H1 (cell line): ENCODE results near the gene ASTN2. TPM values are rescaled to one million over a fixed set of nuclear protein-coding genes. Genes with fewer than 3 reads are reported as not detected.

Source experiments
- BCL11A ChIP-seq, 2 experiments: IDR thresholded peaks; one replicate each; pipeline ENCODE4 v1.6.1; 2011; ENCODE audit warnings: low read depth in 2 of 2, low read length in 2 of 2, mild to moderate bottlenecking in 2 of 2
- CREB1 ChIP-seq: IDR thresholded peaks from 2 replicates; pipeline ENCODE4 v1.6.1; 2012; ENCODE audit warnings: inconsistent platforms
- FOSL1 ChIP-seq: IDR thresholded peaks from 2 replicates; pipeline ENCODE4 v1.6.1; 2011; ENCODE audit warnings: mild to moderate bottlenecking, low read depth, low read length, moderate library complexity; ENCODE audit not compliant: insufficient read depth
- GABPA ChIP-seq: IDR thresholded peaks from 2 replicates; pipeline ENCODE4 v1.6.1; 2011; ENCODE audit warnings: mild to moderate bottlenecking, low read length, moderate library complexity, borderline replicate concordance; ENCODE audit not compliant: insufficient read depth
- ZNF274 ChIP-seq: IDR thresholded peaks from 2 replicates; pipeline ENCODE4 v1.7.0; 2012; ENCODE audit warnings: low read length, borderline replicate concordance; ENCODE audit errors: extremely low read depth
- polyA plus RNA-seq, 7 experiments: library from polyadenylated mRNA; depleted of rRNA in 3 of 7; stranded (reverse) in 5 of 7; unstranded in 2 of 7; fragments of >200 nt in 5 of 7; fragments of 200-250 nt in 2 of 7; gene quantifications; 1 replicate in 5 of 7; 2 replicates in 1 of 7; 4 replicates in 1 of 7; pipeline versions ENCODE4 v1.2.1 to v1.2.3, GENCODE V29; 2011 to 2013; ENCODE audit warnings: missing spikeins in 2 of 7, mixed read lengths in 2 of 7
- total RNA-seq: library from RNA; stranded (reverse); fragmentation: NEBNext Ultra II Directional; extraction: Animal tissue kit (Norgen Biotek cat#: 25700); gene quantifications from 2 replicates; pipeline ENCODE4 v1.2.1, GENCODE V29; 2021
- TF ChIP-seq, protein P1 (sequence below): fragments of 300-600 bp; sonication (generic); IDR thresholded peaks from 2 replicates; pipeline ENCODE4 v1.7.1; 2012; ENCODE audit warnings: low read length, moderate library complexity, mild to moderate bottlenecking, inconsistent platforms; ENCODE audit not compliant: insufficient replicate concordance

The ASTN2 gene
- total and polyA plus RNA-seq, 2 of the 8 experiments (the other 6 are each of a cell fraction or from before 2014, with no cell fraction given), result 8.2 to 13.7 TPM

DNA sequence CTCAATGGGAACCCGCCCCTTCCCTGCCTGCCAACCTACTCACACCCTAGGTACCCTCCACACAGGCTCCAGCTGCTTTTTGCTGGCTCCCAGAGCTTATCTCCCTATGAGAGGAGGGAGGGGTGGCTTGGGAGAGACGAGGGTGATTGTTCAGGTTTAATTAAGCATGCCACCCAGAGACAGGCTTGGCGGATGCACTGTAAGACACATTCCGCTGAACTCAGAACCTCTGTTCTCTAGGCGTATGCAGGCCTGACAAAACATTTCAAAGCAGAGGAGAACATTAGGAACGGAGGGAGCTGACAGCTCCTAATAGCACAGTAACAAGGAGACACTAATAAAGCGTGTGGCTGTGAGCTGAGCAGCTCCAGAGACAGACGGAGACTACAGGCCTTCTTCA is 647.6 kb downstream of the ASTN2 start (continued):
- TF ChIP-seq, protein P1, sequence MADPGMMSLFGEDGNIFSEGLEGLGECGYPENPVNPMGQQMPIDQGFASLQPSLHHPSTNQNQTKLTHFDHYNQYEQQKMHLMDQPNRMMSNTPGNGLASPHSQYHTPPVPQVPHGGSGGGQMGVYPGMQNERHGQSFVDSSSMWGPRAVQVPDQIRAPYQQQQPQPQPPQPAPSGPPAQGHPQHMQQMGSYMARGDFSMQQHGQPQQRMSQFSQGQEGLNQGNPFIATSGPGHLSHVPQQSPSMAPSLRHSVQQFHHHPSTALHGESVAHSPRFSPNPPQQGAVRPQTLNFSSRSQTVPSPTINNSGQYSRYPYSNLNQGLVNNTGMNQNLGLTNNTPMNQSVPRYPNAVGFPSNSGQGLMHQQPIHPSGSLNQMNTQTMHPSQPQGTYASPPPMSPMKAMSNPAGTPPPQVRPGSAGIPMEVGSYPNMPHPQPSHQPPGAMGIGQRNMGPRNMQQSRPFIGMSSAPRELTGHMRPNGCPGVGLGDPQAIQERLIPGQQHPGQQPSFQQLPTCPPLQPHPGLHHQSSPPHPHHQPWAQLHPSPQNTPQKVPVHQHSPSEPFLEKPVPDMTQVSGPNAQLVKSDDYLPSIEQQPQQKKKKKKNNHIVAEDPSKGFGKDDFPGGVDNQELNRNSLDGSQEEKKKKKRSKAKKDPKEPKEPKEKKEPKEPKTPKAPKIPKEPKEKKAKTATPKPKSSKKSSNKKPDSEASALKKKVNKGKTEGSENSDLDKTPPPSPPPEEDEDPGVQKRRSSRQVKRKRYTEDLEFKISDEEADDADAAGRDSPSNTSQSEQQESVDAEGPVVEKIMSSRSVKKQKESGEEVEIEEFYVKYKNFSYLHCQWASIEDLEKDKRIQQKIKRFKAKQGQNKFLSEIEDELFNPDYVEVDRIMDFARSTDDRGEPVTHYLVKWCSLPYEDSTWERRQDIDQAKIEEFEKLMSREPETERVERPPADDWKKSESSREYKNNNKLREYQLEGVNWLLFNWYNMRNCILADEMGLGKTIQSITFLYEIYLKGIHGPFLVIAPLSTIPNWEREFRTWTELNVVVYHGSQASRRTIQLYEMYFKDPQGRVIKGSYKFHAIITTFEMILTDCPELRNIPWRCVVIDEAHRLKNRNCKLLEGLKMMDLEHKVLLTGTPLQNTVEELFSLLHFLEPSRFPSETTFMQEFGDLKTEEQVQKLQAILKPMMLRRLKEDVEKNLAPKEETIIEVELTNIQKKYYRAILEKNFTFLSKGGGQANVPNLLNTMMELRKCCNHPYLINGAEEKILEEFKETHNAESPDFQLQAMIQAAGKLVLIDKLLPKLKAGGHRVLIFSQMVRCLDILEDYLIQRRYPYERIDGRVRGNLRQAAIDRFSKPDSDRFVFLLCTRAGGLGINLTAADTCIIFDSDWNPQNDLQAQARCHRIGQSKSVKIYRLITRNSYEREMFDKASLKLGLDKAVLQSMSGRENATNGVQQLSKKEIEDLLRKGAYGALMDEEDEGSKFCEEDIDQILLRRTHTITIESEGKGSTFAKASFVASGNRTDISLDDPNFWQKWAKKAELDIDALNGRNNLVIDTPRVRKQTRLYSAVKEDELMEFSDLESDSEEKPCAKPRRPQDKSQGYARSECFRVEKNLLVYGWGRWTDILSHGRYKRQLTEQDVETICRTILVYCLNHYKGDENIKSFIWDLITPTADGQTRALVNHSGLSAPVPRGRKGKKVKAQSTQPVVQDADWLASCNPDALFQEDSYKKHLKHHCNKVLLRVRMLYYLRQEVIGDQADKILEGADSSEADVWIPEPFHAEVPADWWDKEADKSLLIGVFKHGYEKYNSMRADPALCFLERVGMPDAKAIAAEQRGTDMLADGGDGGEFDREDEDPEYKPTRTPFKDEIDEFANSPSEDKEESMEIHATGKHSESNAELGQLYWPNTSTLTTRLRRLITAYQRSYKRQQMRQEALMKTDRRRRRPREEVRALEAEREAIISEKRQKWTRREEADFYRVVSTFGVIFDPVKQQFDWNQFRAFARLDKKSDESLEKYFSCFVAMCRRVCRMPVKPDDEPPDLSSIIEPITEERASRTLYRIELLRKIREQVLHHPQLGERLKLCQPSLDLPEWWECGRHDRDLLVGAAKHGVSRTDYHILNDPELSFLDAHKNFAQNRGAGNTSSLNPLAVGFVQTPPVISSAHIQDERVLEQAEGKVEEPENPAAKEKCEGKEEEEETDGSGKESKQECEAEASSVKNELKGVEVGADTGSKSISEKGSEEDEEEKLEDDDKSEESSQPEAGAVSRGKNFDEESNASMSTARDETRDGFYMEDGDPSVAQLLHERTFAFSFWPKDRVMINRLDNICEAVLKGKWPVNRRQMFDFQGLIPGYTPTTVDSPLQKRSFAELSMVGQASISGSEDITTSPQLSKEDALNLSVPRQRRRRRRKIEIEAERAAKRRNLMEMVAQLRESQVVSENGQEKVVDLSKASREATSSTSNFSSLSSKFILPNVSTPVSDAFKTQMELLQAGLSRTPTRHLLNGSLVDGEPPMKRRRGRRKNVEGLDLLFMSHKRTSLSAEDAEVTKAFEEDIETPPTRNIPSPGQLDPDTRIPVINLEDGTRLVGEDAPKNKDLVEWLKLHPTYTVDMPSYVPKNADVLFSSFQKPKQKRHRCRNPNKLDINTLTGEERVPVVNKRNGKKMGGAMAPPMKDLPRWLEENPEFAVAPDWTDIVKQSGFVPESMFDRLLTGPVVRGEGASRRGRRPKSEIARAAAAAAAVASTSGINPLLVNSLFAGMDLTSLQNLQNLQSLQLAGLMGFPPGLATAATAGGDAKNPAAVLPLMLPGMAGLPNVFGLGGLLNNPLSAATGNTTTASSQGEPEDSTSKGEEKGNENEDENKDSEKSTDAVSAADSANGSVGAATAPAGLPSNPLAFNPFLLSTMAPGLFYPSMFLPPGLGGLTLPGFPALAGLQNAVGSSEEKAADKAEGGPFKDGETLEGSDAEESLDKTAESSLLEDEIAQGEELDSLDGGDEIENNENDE, result no peak
- no peak for TF ChIP-seq BCL11A (IDR thresholded peaks at IDR 0.05; ENCODE audit: low read depth in 2 of 2, low read length in 2 of 2)
- no peak for TF ChIP-seq ZNF274
- TF ChIP-seq GABPA, result no peak
- no peak for TF ChIP-seq CREB1
- TF ChIP-seq FOSL1, result no peak
